Liver (tissue), 9 donors: ENCODE data around the gene TPT1. TPM values are rescaled to one million over a fixed set of nuclear protein-coding genes. Genes with fewer than 3 reads are reported as not detected.

Experiments used
- DNase-seq: peaks from one replicate; pipeline ENCODE4 v3.0.0-alpha.2; 2017; ENCODE audit warnings: low spot score
- H3K27ac ChIP-seq, 2 donors: one replicate each; pipeline ENCODE4 v1.7.0; 2013; ENCODE audit warnings: inconsistent platforms in 2 of 2, low read length in 2 of 2, control low read depth in 1 of 2, low read depth in 1 of 2, mild to moderate bottlenecking in 1 of 2
- H3K27me3 ChIP-seq, 4 donors: one replicate each; pipeline versions ENCODE4 v1.6.1 to v1.7.0; 2013; ENCODE audit warnings: low read length in 3 of 4, inconsistent platforms in 1 of 4, mild to moderate bottlenecking in 1 of 4, moderate library complexity in 1 of 4; ENCODE audit not compliant: control insufficient read depth in 4 of 4, insufficient read depth in 4 of 4
- H3K36me3 ChIP-seq, 4 donors: one replicate each; pipeline versions ENCODE4 v1.6.1 to v1.7.0; 2013; ENCODE audit warnings: low read length in 3 of 4, mild to moderate bottlenecking in 3 of 4, low read depth in 1 of 4, moderate library complexity in 1 of 4; ENCODE audit not compliant: control insufficient read depth in 4 of 4, insufficient read depth in 3 of 4
- H3K4me1 ChIP-seq, 4 donors: one replicate each; pipeline versions ENCODE4 v1.6.1 to v1.7.0; 2013; ENCODE audit warnings: low read length in 3 of 4, mild to moderate bottlenecking in 3 of 4, moderate library complexity in 1 of 4; ENCODE audit not compliant: control insufficient read depth in 4 of 4, insufficient read depth in 4 of 4
- H3K4me3 ChIP-seq, 3 donors: one replicate each; pipeline versions ENCODE4 v1.6.1 to v1.7.0; 2013; ENCODE audit warnings: low read length in 3 of 3, control low read depth in 1 of 3, low read depth in 1 of 3, mild to moderate bottlenecking in 1 of 3
- H3K9ac ChIP-seq, 2 donors: one replicate each; pipeline ENCODE4 v1.7.0; 2013; ENCODE audit warnings: low read length in 2 of 2, mild to moderate bottlenecking in 2 of 2, moderate library complexity in 2 of 2, control low read depth in 1 of 2, low read depth in 1 of 2
- H3K9me3 ChIP-seq, 4 donors: one replicate each; pipeline versions ENCODE4 v1.6.1 to v1.7.0; 2013; ENCODE audit warnings: low read length in 3 of 4; ENCODE audit not compliant: control insufficient read depth in 4 of 4
- ATF3 ChIP-seq: IDR thresholded peaks from 2 replicates; pipeline ENCODE4 v1.6.1; 2016; ENCODE audit warnings: antibody characterized with exemption
- CTCF ChIP-seq: fragments of 150-350 bp; IDR thresholded peaks from 2 replicates; pipeline ENCODE4 v1.5.1; 2017; ENCODE audit warnings: improper control_type of control experiment, low read depth, low read length; ENCODE audit not compliant: missing input control
- EGR1 ChIP-seq, 2 donors: IDR thresholded peaks; 2 replicates each; pipeline ENCODE4 v1.6.1; 2016 to 2018; ENCODE audit warnings: antibody characterized with exemption in 2 of 2, low read depth in 2 of 2
- FOXA2 ChIP-seq: IDR thresholded peaks from 2 replicates; pipeline ENCODE4 v1.6.1; 2016; ENCODE audit warnings: antibody characterized with exemption
- GABPA ChIP-seq, 2 donors: IDR thresholded peaks in 1 of 2; conservative IDR thresholded peaks in 1 of 2; 2 replicates each; pipeline ENCODE4 v1.6.1; 2016; ENCODE audit warnings: antibody characterized with exemption in 2 of 2, mild to moderate bottlenecking in 1 of 2, moderate library complexity in 1 of 2
- HNF4A ChIP-seq, 2 donors: conservative IDR thresholded peaks; 2 replicates each; pipeline ENCODE4 v1.6.1; 2016; ENCODE audit warnings: antibody characterized with exemption in 2 of 2, mild to moderate bottlenecking in 2 of 2
- HNF4G ChIP-seq: IDR thresholded peaks from 2 replicates; pipeline ENCODE4 v1.6.1; 2016; ENCODE audit warnings: antibody characterized with exemption
- JUND ChIP-seq, 2 donors: IDR thresholded peaks; 2 replicates each; pipeline ENCODE4 v1.6.1; 2016; ENCODE audit warnings: antibody characterized with exemption in 2 of 2
- MAX ChIP-seq: IDR thresholded peaks from 2 replicates; pipeline ENCODE4 v1.6.1; 2016; ENCODE audit warnings: antibody characterized with exemption
- NR2F2 ChIP-seq: IDR thresholded peaks from 2 replicates; pipeline ENCODE4 v1.6.1; 2016; ENCODE audit warnings: antibody characterized with exemption
- RAD21 ChIP-seq, 2 donors: IDR thresholded peaks; 2 replicates each; pipeline ENCODE4 v1.6.1; 2016; ENCODE audit warnings: antibody characterized with exemption in 2 of 2, mild to moderate bottlenecking in 2 of 2
- RXRA ChIP-seq, 2 donors: IDR thresholded peaks; 2 replicates each; pipeline ENCODE4 v1.6.1; 2017 to 2018; ENCODE audit warnings: antibody characterized with exemption in 2 of 2, mild to moderate bottlenecking in 1 of 2
- TAF1 ChIP-seq: conservative IDR thresholded peaks from 2 replicates; pipeline ENCODE4 v1.6.1; 2016; ENCODE audit warnings: antibody characterized with exemption, mild to moderate bottlenecking
- ZBTB33 ChIP-seq: IDR thresholded peaks from 2 replicates; pipeline ENCODE4 v1.6.1; 2016; ENCODE audit warnings: antibody characterized with exemption
- WGBS: extraction: QIAGEN DNeasy Blood & Tissue Kit; methylation state at CpG from one replicate; pipeline ENCODE4 v1.1.7; 2013; 5-methylcytosine and 5-hydroxymethylcytosine counted together
- polyA plus RNA-seq, 2 donors: library from polyadenylated mRNA; stranded (reverse) in 1 of 2; unstranded in 1 of 2; fragments of 200-250 nt in 1 of 2; fragments of >200 nt in 1 of 2; fragmentation: Nextera tagmentation in 1 of 2; extraction: Ambion mirVana in 1 of 2; gene quantifications; one replicate each; pipeline versions ENCODE4 v1.2.1 to v1.2.3, GENCODE V29; 2013 to 2015
- total RNA-seq, 2 donors: library from RNA; depleted of rRNA; stranded (reverse); fragments of >200 nt; gene quantifications; one replicate each; pipeline ENCODE4 v1.2.3, GENCODE V29; 2014
- TF ChIP-seq, protein P1 (sequence below): IDR thresholded peaks from 2 replicates; pipeline ENCODE4 v1.6.1; 2016; ENCODE audit warnings: antibody characterized with exemption, mild to moderate bottlenecking
- donor health status: healthy.
- donor health status: healthy.
- donor health status: healthy.
- donor health status: healthy.
- donor health status: healthy.

The TPT1 gene
- total and polyA plus RNA-seq, 4 donors: 1,382 to 2,885 (median 1,815) TPM

GRCh38 chr13:45353895-45354294, 12.9 kb upstream of the TPT1 start:
- peaks cover 0 to 1% (median 0%) of the 10 kb centered on the region in 4 donors for H3K4me1 ChIP-seq
- no peak overlapping the region for H3K4me3 ChIP-seq
- H3K27ac ChIP-seq: no peak overlapping the region
- no peak for TF ChIP-seq MAX
- no peak for TF ChIP-seq HNF4G
- TF ChIP-seq CTCF: no peak
- TF ChIP-seq NR2F2: no peak
- TF ChIP-seq TAF1: no peak
- TF ChIP-seq EGR1 (IDR thresholded peaks at IDR 0.05; ENCODE audit: low read depth in 2 of 2): no peak
- TF ChIP-seq FOXA2: no peak
- no peak for TF ChIP-seq ATF3
- TF ChIP-seq, protein P1, sequence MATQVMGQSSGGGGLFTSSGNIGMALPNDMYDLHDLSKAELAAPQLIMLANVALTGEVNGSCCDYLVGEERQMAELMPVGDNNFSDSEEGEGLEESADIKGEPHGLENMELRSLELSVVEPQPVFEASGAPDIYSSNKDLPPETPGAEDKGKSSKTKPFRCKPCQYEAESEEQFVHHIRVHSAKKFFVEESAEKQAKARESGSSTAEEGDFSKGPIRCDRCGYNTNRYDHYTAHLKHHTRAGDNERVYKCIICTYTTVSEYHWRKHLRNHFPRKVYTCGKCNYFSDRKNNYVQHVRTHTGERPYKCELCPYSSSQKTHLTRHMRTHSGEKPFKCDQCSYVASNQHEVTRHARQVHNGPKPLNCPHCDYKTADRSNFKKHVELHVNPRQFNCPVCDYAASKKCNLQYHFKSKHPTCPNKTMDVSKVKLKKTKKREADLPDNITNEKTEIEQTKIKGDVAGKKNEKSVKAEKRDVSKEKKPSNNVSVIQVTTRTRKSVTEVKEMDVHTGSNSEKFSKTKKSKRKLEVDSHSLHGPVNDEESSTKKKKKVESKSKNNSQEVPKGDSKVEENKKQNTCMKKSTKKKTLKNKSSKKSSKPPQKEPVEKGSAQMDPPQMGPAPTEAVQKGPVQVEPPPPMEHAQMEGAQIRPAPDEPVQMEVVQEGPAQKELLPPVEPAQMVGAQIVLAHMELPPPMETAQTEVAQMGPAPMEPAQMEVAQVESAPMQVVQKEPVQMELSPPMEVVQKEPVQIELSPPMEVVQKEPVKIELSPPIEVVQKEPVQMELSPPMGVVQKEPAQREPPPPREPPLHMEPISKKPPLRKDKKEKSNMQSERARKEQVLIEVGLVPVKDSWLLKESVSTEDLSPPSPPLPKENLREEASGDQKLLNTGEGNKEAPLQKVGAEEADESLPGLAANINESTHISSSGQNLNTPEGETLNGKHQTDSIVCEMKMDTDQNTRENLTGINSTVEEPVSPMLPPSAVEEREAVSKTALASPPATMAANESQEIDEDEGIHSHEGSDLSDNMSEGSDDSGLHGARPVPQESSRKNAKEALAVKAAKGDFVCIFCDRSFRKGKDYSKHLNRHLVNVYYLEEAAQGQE: no peak
- no peak for TF ChIP-seq RAD21 (IDR thresholded peaks at IDR 0.05)
- no peak for TF ChIP-seq JUND (IDR thresholded peaks at IDR 0.05)
- TF ChIP-seq RXRA (IDR thresholded peaks at IDR 0.05): no peak
- no peak for TF ChIP-seq ZBTB33
- no peak for TF ChIP-seq GABPA (IDR thresholded peaks at IDR 0.05 in 1 of 2, conservative IDR thresholded peaks at IDR 0.05 in 1 of 2)
- H3K27me3 ChIP-seq: no peaks in the 10 kb centered on the region
- no peaks in the 10 kb centered on the region for H3K9me3 ChIP-seq
- H3K36me3 ChIP-seq: peaks cover 3 to 33% (median 18%) of the 10 kb centered on the region in 4 donors
- DNase-seq: no peak
- no peak overlapping the region for H3K9ac ChIP-seq
- WGBS: 98% methylated on average over 1 of the region's 1 CpG

DNA sequence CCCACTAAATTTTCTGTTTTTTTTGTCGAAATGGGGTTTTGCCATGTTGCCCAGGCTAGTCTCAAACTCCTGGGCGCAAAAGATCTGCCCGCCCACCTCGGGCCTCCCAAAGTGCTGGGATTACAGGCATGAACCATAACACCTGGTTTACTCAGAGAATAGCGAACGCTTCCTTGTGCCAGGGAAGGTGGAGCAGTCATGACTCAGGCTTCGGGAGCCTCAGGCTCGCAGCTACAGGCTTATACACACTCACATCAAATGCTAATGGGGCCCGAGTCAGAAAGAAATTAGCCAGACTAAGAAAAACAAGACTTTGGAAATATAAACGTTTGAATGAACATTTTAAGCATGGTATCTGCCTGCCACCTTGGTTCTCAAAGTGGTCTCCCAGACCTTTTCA, 11.0 kb upstream of the TPT1 start:
- peaks cover under 1 to 40% (median 17%) of the 10 kb centered on the region in 4 donors for H3K36me3 ChIP-seq
- TF ChIP-seq TAF1 (no peak), CTCF (no peak), HNF4A (conservative IDR thresholded peaks at IDR 0.05) (no peak), ZBTB33 (no peak), GABPA (IDR thresholded peaks at IDR 0.05 in 1 of 2, conservative IDR thresholded peaks at IDR 0.05 in 1 of 2) (no peak), ATF3 (no peak)

More for the DNA sequence above, 11.0 kb upstream of the TPT1 start:
- no peaks in the 10 kb centered on the region for H3K9me3 ChIP-seq
- H3K27me3 ChIP-seq: no peaks in the 10 kb centered on the region
- no peak overlapping the region for H3K27ac ChIP-seq
- no peak for DNase-seq
- no peak overlapping the region for H3K9ac ChIP-seq
- 96% methylated on average over 10 of the region's 10 CpGs for WGBS
- H3K4me3 ChIP-seq: no peak overlapping the region
- peaks cover 0 to 1% (median 0%) of the 10 kb centered on the region in 4 donors for H3K4me1 ChIP-seq
